ENCODE data around the gene GLIPR1.

DNA sequence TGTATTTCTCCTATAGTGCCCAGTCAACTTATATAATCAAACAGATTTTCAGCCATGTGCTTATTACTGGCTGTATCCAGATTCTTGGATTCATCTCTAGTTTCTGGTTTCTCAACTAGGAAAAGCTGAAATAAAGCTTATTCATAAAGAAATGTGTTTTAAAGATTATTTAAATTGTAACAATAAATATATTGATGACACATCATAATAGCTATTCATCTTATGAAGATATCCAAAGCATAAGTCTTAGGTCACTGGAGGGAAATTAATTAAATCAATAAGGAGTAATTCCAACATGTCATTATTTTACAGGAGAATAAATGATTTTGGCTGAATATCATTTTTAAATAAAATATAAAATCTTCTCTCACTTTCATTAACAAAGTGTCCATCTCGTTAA is 63.0 kb downstream of the GLIPR1 start:
- TF ChIP-seq, protein P1, sequence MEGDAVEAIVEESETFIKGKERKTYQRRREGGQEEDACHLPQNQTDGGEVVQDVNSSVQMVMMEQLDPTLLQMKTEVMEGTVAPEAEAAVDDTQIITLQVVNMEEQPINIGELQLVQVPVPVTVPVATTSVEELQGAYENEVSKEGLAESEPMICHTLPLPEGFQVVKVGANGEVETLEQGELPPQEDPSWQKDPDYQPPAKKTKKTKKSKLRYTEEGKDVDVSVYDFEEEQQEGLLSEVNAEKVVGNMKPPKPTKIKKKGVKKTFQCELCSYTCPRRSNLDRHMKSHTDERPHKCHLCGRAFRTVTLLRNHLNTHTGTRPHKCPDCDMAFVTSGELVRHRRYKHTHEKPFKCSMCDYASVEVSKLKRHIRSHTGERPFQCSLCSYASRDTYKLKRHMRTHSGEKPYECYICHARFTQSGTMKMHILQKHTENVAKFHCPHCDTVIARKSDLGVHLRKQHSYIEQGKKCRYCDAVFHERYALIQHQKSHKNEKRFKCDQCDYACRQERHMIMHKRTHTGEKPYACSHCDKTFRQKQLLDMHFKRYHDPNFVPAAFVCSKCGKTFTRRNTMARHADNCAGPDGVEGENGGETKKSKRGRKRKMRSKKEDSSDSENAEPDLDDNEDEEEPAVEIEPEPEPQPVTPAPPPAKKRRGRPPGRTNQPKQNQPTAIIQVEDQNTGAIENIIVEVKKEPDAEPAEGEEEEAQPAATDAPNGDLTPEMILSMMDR (IDR thresholded peaks at IDR 0.05) = no peak
- TF ChIP-seq, protein P2, sequence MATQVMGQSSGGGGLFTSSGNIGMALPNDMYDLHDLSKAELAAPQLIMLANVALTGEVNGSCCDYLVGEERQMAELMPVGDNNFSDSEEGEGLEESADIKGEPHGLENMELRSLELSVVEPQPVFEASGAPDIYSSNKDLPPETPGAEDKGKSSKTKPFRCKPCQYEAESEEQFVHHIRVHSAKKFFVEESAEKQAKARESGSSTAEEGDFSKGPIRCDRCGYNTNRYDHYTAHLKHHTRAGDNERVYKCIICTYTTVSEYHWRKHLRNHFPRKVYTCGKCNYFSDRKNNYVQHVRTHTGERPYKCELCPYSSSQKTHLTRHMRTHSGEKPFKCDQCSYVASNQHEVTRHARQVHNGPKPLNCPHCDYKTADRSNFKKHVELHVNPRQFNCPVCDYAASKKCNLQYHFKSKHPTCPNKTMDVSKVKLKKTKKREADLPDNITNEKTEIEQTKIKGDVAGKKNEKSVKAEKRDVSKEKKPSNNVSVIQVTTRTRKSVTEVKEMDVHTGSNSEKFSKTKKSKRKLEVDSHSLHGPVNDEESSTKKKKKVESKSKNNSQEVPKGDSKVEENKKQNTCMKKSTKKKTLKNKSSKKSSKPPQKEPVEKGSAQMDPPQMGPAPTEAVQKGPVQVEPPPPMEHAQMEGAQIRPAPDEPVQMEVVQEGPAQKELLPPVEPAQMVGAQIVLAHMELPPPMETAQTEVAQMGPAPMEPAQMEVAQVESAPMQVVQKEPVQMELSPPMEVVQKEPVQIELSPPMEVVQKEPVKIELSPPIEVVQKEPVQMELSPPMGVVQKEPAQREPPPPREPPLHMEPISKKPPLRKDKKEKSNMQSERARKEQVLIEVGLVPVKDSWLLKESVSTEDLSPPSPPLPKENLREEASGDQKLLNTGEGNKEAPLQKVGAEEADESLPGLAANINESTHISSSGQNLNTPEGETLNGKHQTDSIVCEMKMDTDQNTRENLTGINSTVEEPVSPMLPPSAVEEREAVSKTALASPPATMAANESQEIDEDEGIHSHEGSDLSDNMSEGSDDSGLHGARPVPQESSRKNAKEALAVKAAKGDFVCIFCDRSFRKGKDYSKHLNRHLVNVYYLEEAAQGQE (IDR thresholded peaks at IDR 0.05; ENCODE audit: low read depth, low read length) = no peak

All from SK-N-SH (cell line).